ENCODE data around the gene TRIM32. TPM values are rescaled to one million over a fixed set of nuclear protein-coding genes. Genes with fewer than 3 reads are reported as not detected.

Gene TRIM32
- total RNA-seq, 1 donor from 2014 or later = 12.8 TPM

GRCh38 chr9:116713271-116713670, 26.2 kb downstream of the TRIM32 start:
- Histone ChIP-seq H3K9me3 (no peaks in the 10 kb centered on the region), H3K36me3 (no peaks in the 10 kb centered on the region), H3K27ac (no peak overlapping the region), H3K4me3 (no peak overlapping the region), H3K4me1 (no peaks in the 10 kb centered on the region), H3K27me3 (no peaks in the 10 kb centered on the region)
- no peak for TF ChIP-seq POLR2AphosphoS5 (IDR thresholded peaks at IDR 0.05; ENCODE audit: insufficient read depth in 1 of 2, low read depth in 1 of 2)
- no peak for TF ChIP-seq POLR2A (IDR thresholded peaks at IDR 0.05)
- TF ChIP-seq CTCF (IDR thresholded peaks at IDR 0.05) = no peak
- DNase-seq (ENCODE audit: extremely low spot score in 2 of 2) = no peak
- intact Hi-C loops (cut with DNase I) = no loop called here

GRCh38 chr9:116715751-116716150, 28.6 kb downstream of the TRIM32 start:
- TF ChIP-seq POLR2AphosphoS5 (IDR thresholded peaks at IDR 0.05; ENCODE audit: insufficient read depth in 1 of 2, low read depth in 1 of 2) (no peak), CTCF (IDR thresholded peaks at IDR 0.05) (no peak), POLR2A (IDR thresholded peaks at IDR 0.05) (no peak)
- no peaks in the 10 kb centered on the region for H3K4me1 ChIP-seq
- no peaks in the 10 kb centered on the region for H3K27me3 ChIP-seq
- no peak overlapping the region for H3K27ac ChIP-seq
- no peak overlapping the region for H3K4me3 ChIP-seq
- intact Hi-C loops (cut with DNase I) = no loop called here
- no peaks in the 10 kb centered on the region for H3K9me3 ChIP-seq
- H3K36me3 ChIP-seq = no peaks in the 10 kb centered on the region
- DNase-seq (ENCODE audit: extremely low spot score in 2 of 2) = no peak

GRCh38 chr9:116716438-116716837, 29.3 kb downstream of the TRIM32 start:
- TF ChIP-seq CTCF (IDR thresholded peaks at IDR 0.05) (no peak), POLR2AphosphoS5 (IDR thresholded peaks at IDR 0.05; ENCODE audit: insufficient read depth in 1 of 2, low read depth in 1 of 2) (no peak), POLR2A (IDR thresholded peaks at IDR 0.05) (no peak)
- no peaks in the 10 kb centered on the region for H3K36me3 ChIP-seq
- H3K27me3 ChIP-seq = no peaks in the 10 kb centered on the region
- H3K9me3 ChIP-seq = no peaks in the 10 kb centered on the region
- no peak for DNase-seq (ENCODE audit: extremely low spot score in 2 of 2)
- H3K27ac ChIP-seq = no peak overlapping the region
- no peak overlapping the region for H3K4me3 ChIP-seq
- H3K4me1 ChIP-seq = no peaks in the 10 kb centered on the region
- intact Hi-C loops (cut with DNase I) = no loop called here

GRCh38 chr9:116717150-116717549, 30.0 kb downstream of the TRIM32 start:
- Histone ChIP-seq H3K27ac (no peak overlapping the region), H3K4me1 (no peaks in the 10 kb centered on the region), H3K4me3 (no peak overlapping the region), H3K36me3 (no peaks in the 10 kb centered on the region), H3K9me3 (no peaks in the 10 kb centered on the region), H3K27me3 (no peaks in the 10 kb centered on the region)
- TF ChIP-seq POLR2AphosphoS5 (IDR thresholded peaks at IDR 0.05; ENCODE audit: insufficient read depth in 1 of 2, low read depth in 1 of 2) (no peak), CTCF (IDR thresholded peaks at IDR 0.05) (no peak), POLR2A (IDR thresholded peaks at IDR 0.05) (no peak)
- DNase-seq (ENCODE audit: extremely low spot score in 2 of 2) = no peak
- intact Hi-C loops (cut with DNase I) = no loop called here

- no peak overlapping the region for H3K4me3 ChIP-seq
- no peaks in the 10 kb centered on the region for H3K9me3 ChIP-seq
- H3K4me1 ChIP-seq = no peaks in the 10 kb centered on the region
- intact Hi-C loops (cut with DNase I) = no loop called here
- no peak for DNase-seq (ENCODE audit: extremely low spot score in 2 of 2)
- H3K27me3 ChIP-seq = no peaks in the 10 kb centered on the region
- no peaks in the 10 kb centered on the region for H3K36me3 ChIP-seq
- no peak for TF ChIP-seq CTCF (IDR thresholded peaks at IDR 0.05)
- no peak for TF ChIP-seq POLR2A (IDR thresholded peaks at IDR 0.05)
- no peak for TF ChIP-seq POLR2AphosphoS5 (IDR thresholded peaks at IDR 0.05; ENCODE audit: insufficient read depth in 1 of 2, low read depth in 1 of 2)
- H3K27ac ChIP-seq = no peak overlapping the region
Observed at GRCh38 chr9:116718111-116718510, 31.0 kb downstream of the TRIM32 start.
